SK-N-MC (cell line): Measurements from ENCODE around the gene MUC6.

Experiments used
- EZH2 ChIP-seq: fragments of 200-600 bp; sonication (generic); IDR thresholded peaks from one replicate; pipeline ENCODE4 v1.6.1; 2017; ENCODE audit warnings: antibody characterized with exemption
- FOXP2 ChIP-seq: optimal IDR thresholded peaks from 2 replicates; pipeline ENCODE3; 2011; ENCODE audit warnings: mild to moderate bottlenecking, moderate library complexity; ENCODE audit not compliant: insufficient read depth; ENCODE audit errors: extremely low read length, control extremely low read depth
- POLR2AphosphoS5 ChIP-seq: IDR thresholded peaks from 2 replicates; pipeline ENCODE4 v1.6.1; 2012; ENCODE audit warnings: mild to moderate bottlenecking, low read depth, low read length, borderline replicate concordance

- no peak for TF ChIP-seq POLR2AphosphoS5
- no peak for TF ChIP-seq EZH2
- TF ChIP-seq FOXP2 = no peak
Observed at GRCh38 chr11:1077417-1078119, 41.0 kb upstream of the MUC6 start.
